HG02885 (cell line): ENCODE data around the gene MPST.
"Not testable (repeated sequence)": the region's sequence is repeated elsewhere in the genome, so short reads cannot be mapped to it uniquely, and the experiment has no call there.

Experiments used
- ATAC-seq: cut with Tn5 transposase; IDR thresholded peaks from one replicate; pipeline ENCODE4 v1.9.1; 2021; ENCODE audit warnings: mild to moderate bottlenecking; ENCODE audit not compliant: unreplicated experiment, poor library complexity

Gene MPST

DNA sequence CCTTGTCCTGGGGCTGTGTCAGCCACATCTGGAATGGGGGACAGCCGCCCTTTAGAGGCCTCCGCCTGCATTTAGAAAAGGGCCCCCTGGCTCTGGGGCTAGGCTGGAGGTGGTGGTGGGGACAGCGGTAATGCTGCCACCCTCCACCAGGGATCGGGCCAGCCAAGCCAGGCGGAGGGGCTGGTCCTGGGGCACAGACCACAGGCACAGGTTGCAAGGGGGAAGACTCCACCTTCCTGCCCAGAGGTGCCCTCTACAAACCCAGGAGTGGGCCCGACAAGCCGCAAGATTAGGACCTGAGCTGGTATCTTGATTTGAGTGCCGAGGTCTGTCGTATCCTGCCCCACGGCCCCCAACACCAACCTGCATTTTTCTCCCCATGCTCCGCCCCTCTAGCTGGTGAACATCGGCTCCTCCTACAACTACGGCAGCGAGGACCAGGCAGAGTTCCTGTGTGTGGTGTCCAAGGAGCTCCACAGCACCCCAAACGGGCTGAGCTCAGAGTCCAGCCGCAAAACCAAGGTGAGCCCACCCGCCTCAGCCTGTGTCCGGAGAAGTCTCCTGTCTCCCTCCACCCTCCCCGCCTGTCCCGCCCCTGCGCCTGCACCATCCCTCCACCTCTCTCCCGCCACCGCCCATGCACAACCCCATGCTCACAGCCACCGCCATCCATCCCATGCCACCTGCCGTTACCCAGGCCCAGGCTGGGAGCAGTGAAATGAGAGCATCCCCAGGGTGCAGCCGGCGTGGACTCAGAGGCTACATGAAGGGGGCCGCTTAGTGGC, 39.6 kb downstream of the MPST start:
- ATAC-seq: no peak

DNA sequence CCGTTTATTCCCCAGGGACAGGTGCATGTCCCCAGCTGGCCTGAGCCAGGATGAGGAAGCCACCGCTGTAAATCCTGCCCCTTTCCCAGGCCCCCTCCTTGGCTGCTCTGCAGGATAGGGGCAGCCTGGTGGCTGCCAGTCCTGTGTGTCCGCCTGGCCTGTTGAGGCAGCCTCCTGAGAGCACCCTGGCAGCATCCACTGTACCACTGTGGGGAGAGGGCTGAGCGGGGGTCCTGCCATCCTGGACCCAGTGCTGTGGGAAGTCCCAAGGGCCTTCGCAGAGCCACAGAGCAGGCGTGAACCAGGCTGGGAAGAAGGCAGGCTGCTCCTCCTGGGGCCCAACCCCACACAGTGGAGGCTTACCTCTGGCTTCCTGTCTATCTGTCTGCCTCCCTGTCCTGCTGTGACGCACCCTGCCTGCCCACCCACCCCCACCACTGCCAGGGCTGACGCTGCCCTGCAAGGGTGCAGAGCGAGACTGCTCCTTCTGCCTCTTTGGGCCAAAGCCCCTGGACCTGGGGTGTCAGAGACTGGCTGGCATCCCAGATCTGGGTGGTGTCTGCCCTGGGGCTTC, 40.4 kb downstream of the MPST start:
- ATAC-seq: no peak

DNA sequence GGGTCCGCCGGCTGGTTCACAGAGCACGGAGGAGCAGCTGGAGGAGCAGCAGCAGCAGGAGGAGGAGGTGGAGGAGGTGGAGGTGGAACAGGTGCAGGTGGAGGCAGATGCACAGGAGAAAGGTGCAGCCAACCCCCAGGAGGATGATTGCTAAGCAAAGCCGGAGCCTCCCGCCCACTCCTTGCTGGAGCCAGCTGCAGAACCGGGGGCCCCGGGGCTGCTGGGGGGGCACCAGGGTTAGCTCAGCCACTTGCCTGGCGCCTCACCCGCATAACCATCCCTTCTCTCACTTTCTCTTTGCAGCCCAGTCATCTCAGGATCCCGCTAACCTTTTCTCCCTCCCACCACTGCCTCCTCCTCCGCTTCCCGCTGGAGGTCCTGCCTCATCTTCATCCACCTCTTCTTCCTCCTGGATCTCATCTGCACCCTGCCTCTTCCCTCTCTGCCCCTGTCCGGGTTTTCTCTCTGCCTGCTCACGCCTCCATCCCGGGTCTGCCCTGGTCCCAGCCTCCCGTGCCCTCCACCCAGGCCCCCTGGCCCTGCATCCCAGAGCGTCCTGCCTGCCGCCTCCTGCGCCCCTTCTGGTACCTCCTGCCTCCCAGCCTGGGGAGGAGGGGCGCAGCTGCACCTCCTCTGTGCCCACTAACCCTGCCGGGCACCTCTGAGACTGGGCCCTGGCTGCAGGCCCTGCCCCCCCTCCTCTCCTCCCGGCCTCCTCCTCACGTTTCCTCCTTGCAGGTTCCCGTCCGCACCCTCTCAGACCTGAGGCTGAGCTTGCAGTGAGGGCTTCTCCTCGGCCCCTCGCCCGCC, 41.5 kb downstream of the MPST start:
- no peak for ATAC-seq

DNA sequence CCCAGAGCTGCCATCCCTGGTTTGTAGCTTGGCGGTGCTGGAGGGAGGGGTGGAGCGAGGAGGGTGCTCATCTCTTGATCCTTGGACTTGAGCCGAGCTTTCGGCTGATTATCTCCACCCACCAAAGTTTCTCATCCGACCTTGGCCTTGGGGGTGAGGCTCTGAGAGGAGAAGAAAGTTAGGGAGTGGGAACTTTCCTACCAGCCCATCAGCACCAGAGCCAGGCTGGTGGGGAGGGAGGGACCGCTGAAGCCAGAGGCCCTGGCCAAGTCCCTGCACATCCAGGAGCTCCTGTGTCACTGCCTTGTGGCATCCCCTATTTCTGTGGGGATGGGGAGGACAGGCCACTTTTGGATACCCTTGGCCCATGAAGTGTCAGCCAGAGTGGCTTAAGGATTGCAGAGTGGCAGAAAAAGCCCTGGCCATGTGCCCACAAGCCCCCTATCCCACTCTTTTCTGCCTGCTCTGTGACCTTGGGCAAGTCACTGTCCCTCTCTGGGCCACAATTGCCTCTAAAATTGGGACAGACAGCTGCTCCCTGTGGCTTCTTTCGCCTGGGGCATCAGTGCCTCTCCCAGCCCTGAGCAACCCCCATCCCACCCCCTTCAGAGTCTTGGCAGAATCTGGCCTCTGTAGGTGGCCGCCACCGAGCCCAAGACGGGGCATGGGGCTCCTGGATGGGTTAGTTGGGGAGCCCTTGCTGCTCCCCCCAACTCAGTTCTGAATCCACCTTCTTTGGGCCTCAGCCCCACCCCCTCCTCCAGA, 42.3 kb downstream of the MPST start:
- ATAC-seq: no peak

DNA sequence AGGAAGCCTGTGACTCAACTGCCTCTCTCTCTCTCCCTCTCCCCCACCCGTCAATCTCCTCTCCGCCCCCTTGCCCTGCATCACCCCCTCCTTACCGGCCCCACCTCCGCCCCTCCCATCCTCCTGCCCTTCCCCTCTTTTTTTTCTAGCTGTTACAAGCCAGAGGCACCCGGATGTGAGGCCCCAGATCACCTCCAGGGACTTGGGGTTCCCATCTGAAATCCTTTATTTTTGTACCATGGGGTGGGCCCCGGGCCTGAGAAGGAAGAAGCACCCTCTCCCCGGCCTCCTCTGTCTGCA, 42.8 kb downstream of the MPST start:
- no peak for ATAC-seq

DNA sequence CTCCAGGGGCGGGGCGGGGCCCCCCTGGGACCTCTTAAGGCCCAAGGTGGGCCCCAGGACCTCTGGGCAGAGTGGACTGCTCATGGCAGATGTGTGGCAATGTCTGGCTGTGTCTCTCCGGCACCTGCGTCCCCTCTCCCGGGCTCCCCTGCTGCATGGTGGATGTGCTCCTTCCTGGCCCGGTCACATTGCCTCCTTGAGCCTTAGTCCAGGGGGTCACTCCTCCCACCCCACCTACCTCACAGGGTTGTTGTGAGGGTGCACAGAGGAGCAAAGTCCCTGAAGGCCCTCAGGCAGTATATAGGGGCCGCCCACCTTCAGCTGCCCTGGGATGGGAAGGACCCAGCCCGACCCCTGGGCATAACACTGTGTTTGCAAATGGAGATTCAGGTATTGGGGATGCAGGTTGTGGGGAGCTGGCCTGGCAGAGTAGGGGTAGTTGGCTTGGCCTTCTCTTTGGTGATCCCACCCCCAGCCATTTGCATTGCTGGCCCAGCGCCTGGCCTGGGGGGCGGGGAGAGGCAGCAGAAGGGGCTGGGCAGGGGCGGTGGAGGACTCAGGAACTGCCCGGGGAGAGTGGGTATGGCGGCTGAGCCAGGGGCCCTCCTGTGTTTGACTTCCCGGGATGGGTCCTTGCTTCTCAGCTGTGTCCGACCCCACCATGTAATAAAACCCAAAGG, 43.3 kb downstream of the MPST start:
- ATAC-seq: no peak

DNA sequence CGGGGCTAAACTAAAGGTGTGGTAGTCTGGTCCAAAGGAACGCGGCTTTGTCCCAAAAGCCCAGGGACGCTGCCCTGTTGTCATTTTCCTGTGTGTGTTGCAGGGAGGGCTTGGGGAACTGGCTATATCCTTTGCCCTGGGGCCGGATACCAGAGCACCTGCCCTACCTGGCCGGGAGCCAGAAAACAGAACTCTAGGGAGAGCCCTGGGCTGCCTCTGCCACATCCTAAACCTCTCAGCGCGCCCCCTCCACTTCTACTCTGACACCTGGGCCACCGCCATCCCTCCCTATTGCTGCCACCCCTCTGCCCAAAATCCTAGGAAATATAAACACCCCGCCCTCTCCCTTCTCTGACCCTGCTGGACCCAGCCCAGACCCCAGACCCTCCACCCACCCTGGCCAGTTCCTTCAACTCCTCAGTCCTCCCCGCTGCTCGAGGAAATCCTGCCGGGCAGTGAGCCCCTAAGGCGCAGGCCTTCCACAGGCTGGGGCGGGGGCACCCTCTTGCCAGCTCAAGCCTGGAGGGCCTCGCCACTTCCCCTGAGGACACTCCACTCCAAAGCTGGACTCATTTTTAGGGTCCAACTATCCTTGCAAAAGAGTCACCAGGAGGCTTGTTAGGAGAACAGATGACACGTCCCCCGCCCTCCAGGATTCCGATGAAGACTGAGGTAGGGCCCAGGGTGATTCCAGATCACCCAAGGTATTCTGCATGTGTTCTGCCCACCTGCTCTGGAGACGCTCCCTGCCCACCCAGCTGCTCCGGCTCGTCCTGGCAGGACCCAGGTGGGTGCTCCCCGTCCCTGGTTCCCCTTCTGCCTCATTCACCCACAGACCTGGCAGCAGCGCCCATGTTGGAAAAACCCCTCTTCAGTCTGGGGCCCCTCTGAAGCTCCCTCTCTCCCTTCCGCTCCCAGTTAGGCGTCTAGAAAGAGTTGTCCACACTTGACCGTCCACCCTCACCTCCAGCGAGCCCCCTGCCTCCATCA, 44.2 kb downstream of the MPST start:
- ATAC-seq: no peak

DNA sequence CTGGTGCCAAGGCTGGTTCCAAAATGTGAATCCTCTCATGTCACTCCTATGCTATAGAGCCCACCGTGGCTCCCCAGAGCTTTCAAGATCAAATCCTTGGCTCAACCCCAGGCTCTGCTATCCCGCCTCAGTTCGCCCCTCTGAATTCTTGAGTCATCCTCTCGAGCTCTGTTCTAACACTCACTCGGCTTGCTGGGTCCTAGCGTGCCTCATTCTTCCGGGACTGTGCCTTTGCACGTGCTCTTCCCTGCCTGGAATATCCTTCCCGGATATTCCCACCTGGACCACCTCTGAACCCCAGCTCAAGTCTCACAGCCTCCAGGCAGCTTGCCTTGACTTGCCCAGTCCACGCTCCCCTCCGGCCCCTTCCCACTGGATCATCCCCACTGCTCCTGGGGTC, 45.0 kb downstream of the MPST start:
- ATAC-seq: no peak

DNA sequence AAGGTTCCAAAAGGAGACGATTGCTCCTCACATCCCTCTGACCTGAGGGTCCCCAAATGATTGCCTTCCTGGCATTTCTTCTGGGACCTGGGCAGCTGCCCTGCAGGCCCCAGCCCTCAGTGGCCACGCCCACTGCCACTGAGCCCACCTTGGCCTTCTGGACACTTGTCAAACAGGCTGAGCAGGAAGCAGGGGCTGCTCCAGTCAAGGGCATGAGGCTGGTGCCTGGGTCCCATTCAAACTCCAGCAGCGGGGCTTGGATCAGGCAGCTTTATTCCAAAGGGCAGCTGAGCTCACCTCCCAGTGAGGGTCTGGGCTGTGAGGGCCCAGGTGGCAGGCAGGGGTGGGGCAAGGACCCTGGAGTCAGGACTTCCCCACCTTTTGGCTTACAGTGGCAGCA, 45.6 kb downstream of the MPST start:
- no peak for ATAC-seq

DNA sequence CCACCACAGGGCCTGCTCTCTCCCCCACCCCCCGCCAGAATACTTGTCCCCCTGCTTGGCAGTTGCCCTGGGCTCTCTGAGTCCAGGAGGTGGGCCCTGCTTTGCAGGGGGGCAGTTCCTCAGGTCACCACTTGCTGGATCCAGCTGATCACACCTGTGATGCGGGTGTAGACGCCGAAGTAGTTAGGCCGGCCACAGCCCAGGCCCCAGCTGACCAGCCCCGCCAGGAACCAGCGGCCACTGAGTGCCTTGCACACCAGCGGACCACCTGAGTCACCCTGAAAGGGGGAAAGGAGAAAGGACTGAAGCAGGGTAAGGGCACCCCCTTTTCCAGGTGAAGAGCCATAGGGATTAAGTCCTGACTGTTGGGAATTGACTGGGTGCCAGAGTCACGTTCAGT, 46.4 kb downstream of the MPST start:
- ATAC-seq: no peak

DNA sequence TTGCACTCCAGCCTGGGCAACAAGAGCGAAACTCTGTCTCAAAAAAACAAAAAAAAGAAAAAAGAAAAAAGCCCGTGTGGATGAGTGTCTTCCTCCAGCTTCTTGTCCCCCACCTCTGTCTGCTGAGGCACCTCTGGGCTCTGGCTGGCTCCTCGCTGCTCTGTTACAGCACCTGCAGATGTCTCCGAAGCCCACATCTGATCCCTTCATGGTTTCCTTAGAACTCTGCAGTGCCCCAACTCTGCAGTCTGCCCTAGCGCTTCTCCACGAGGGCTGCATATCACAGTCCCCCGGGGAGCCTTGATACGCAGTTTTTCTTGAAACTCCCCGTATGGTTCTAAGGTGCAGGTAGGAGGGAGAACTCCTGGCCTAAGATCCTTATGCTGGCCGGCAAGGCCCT, 47.9 kb downstream of the MPST start:
- ATAC-seq: no peak

DNA sequence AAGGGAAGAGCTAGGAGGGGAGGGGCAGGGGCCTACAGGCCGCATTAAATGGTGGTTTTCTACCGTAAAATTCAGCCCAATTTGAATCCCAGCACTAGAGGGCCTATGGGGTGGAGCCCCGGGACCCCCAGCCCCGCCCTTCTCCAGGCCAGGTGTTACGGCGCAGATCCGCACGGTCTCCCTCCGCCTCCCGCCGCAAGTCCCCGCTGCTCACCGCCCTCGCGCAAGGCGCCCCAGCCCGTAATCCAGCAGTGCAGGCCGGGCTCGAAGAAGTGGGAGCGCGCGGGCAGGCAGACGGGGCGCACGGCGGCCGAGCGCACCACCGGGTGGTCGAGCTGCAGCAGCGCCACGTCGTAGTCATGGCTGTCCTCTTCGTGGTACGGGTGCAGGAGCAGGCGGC, 49.3 kb downstream of the MPST start:
- ATAC-seq: no peak

DNA sequence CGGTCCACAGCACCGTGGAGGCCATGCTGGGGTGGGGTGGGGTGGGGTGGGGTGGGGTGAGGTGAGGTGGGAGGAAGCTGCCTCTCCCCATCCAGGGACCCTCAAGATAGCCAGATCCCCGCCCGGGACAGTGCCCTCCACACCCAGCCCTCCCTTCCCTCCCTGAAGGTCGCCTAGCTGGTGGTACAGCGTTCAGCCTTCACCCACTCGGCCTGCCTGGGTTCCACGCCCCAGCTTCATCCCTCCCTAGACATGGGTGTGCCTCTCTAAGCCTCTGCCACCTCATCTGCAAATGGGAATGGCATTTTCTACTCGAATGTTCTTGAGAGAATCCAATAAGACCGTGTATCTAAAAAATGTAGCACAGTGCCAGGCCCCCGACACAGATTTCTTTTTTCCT, 49.8 kb downstream of the MPST start:
- no peak for ATAC-seq

DNA sequence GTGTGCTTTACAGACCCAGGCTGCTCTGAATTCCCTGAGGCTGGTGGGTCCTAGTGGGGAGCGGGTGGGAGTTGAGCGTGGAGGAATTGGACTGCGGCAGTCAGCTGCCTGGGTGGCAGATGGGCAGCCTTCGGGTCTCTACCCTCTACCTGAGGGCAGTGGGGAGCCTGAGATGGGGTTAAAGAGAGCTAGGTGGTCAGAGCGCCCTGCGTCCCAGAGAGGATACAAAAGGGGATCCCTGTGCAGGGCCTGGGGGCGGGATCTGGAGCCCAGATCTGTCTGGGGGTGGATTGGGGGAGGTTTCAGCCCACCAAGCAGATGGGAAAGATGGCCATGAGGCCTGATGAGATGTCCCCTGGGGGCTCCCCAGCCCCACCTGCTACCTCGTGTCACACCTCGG, 50.2 kb downstream of the MPST start:
- no peak for ATAC-seq

DNA sequence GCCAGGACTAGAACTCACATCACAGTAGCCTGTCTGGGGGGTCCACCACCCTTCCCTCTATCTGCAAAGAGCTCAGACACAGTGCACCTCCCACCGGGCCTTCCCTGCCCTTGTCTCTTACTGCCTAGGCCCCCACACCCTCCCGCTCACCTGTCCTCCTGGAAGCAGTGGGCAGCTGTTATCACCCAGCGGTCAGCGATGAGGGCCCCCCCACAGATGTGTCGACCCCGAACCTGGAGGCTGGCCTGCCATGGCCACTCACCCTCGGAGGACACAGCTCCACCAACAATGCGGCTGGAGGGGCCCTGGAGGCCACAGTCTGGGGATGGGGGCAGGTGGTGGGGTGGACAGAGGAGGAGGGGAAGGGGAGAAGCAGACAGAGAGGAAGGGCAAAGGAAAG, 50.8 kb downstream of the MPST start:
- no peak for ATAC-seq

DNA sequence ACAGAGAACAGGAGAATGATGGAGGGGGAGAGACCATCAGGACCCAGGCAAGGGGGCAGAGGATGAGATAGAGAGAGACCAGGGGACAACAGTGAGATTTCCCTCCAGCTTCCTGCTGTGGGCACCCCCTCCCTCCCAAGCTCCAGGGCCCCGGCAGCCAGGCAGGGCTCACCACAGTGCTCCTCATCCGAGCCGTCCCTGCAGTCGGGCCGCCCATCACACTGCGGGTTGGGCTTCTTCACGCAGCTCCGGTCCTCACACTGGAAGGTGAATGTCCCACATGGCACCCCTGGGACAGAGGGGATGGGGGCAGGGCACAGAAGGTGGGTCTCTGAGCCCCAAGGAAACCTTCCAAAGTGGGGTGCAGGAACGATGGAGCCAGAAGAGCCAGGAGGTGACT, 51.2 kb downstream of the MPST start:
- no peak for ATAC-seq

DNA sequence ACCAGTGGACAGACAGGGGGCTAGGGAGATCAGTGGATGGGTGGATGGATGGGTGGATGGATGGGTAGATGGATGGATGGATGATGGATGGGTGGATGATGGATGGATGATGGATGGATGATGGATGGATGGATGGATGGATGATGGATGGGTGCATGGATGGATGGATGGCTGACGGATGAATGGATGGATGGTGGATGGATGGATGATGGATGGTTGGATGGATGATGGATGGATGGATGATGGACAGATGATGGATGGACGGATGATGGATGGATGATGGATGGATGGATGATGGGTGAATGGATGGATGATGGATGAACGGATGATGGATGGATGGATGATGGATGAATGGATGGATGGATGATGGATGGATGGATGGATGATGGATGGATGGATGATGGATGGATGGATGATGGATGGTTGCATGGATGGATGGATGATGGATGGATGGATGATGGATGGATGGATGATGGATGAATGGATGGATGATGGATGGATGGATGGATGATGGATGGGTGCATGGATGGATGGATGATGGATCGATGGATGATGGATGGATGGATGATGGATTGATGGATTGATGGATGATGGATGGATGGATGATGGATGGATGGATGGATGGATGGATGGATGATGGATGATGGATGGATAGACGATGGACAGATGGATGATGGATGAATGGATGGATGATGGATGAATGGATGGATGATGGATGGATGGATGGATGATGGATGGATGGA, 52.5 kb downstream of the MPST start:
- ATAC-seq: not testable (repeated sequence)

DNA sequence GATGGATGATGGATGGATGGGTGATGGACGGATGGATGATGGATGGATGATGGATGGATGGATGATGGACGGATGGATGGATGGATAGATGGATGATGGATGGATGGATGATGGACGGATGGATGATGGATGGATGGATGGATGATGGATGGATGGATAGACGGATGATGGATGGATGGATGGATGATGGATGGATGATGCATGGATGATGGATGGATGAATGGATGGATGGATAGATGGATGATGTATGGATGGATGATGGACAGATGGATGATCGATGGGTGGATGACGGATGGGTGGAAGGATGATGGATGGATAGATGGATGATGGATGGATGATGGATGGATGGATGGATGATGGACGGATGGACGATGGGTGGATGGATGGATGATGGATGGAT, 53.1 kb downstream of the MPST start:
- no peak for ATAC-seq

DNA sequence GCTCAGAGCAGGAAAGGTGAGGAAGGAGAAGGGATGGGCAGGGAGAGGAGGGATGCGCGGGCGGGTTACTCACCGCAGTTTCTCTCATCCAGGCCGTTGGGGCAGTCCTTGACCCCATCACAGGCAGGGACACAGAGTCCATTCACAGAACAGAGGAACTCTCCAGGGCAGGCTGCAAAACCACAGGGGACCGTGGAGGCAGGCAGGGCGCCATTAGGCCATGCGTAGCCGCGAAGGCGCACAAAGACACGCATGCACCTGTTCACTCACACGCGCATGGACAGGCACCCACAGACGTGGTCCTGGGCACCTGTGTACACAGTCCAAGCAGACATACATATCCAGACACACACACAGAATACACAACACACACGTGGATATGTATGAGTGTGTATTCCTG, 55.0 kb downstream of the MPST start:
- no peak for ATAC-seq
